Fibroblast of the aortic adventitia (primary cell): ENCODE data around the gene OSR1. TPM values are rescaled to one million over a fixed set of nuclear protein-coding genes. Genes with fewer than 3 reads are reported as not detected.
A peak's percentile ranks its signal among the peaks of the same experiment; 100 is the strongest.

ENCODE experiments used
- DNase-seq: peaks from one replicate; pipeline ENCODE4 v3.0.0-alpha.2; 2010; ENCODE audit warnings: low read depth
- H3K4me3 ChIP-seq: 2 replicates; pipeline ENCODE4 v1.5.1; 2011; ENCODE audit warnings: low read depth, mild to moderate bottlenecking, control low read depth, low read length, moderate library complexity
- CTCF ChIP-seq: IDR thresholded peaks from 2 replicates; pipeline ENCODE4 v1.5.1; 2011; ENCODE audit warnings: mild to moderate bottlenecking, low read length, control low read depth, inconsistent platforms; ENCODE audit not compliant: insufficient read depth
- total RNA-seq: library from RNA; depleted of rRNA; stranded (reverse); fragments of >200 nt; gene quantifications from 2 replicates; pipeline ENCODE4 v1.2.3, GENCODE V29; 2012; ENCODE audit warnings: low replicate concordance

Gene OSR1
- total RNA-seq, 1 donor, result 117 TPM

GRCh38 chr2:19364014-19364413, 5.6 kb upstream of the OSR1 start:
- DNase-seq, result no peak
- H3K4me3 ChIP-seq, result no peak overlapping the region
- TF ChIP-seq CTCF, result no peak

- TF ChIP-seq CTCF, result no peak
- peak; percentile 14 for DNase-seq
Measured at GRCh38 chr2:19363474-19363778, 5.0 kb upstream of the OSR1 start.

GRCh38 chr2:19362755-19363473, 4.5 kb upstream of the OSR1 start:
- peak overlapping the region; percentile 73 for H3K4me3 ChIP-seq
- DNase-seq, result peak; percentile 92
- TF ChIP-seq CTCF, result peak; percentile 81

More at GRCh38 chr2:19363474-19363778, 5.0 kb upstream of the OSR1 start:
- H3K4me3 ChIP-seq, result peak overlapping the region; percentile 73

- TF ChIP-seq CTCF, result no peak
- DNase-seq, result peak; percentile 66
- H3K4me3 ChIP-seq, result peak overlapping the region; percentile 73
Measured at GRCh38 chr2:19362094-19362754, 3.8 kb upstream of the OSR1 start.

GRCh38 chr2:19361325-19361990, 3.0 kb upstream of the OSR1 start:
- peak; percentile 48 for DNase-seq
- no peak for TF ChIP-seq CTCF

GRCh38 chr2:19360966-19361321, 2.5 kb upstream of the OSR1 start:
- no peak for TF ChIP-seq CTCF
- no peak for DNase-seq
- H3K4me3 ChIP-seq, result peak overlapping the region; percentile 73

More at GRCh38 chr2:19361325-19361990, 3.0 kb upstream of the OSR1 start:
- H3K4me3 ChIP-seq, result peak overlapping the region; percentile 73
